HG03095 (cell line): ENCODE measurements around the gene GPR176.
"Not testable (repeated sequence)": the region's sequence is repeated elsewhere in the genome, so short reads cannot be mapped to it uniquely, and the experiment has no call there.

Experiments used
- ATAC-seq: cut with Tn5 transposase; IDR thresholded peaks from one replicate; pipeline ENCODE4 v1.9.1; 2021; ENCODE audit warnings: moderate library complexity; ENCODE audit not compliant: unreplicated experiment

Gene GPR176

GRCh38 chr15:39817892-39818291, 102.2 kb downstream of the GPR176 start:
- no peak for ATAC-seq

- no peak for ATAC-seq
These were observed 105.6 kb downstream of the GPR176 start for GRCh38 chr15:39814489-39814888.

GRCh38 chr15:39812651-39813050, 107.4 kb downstream of the GPR176 start:
- not testable (repeated sequence) for ATAC-seq

- ATAC-seq, result no peak
These were observed 111.2 kb downstream of the GPR176 start for GRCh38 chr15:39808909-39809308.

- no peak for ATAC-seq
These were observed 112.3 kb downstream of the GPR176 start for GRCh38 chr15:39807791-39808190.

GRCh38 chr15:39804026-39804425, 116.0 kb downstream of the GPR176 start:
- ATAC-seq, result no peak

GRCh38 chr15:39803016-39803415, 117.0 kb downstream of the GPR176 start:
- no peak for ATAC-seq

- peak; percentile 64 for ATAC-seq
These were observed 118.3 kb downstream of the GPR176 start for GRCh38 chr15:39801641-39802309.

GRCh38 chr15:39799552-39800011, 120.5 kb downstream of the GPR176 start:
- no peak for ATAC-seq

GRCh38 chr15:39798382-39798781, 121.7 kb downstream of the GPR176 start:
- ATAC-seq, result no peak

GRCh38 chr15:39797407-39797806, 122.7 kb downstream of the GPR176 start:
- ATAC-seq, result no peak

GRCh38 chr15:39796601-39797000, 123.5 kb downstream of the GPR176 start:
- no peak for ATAC-seq

- no peak for ATAC-seq
These were observed 124.6 kb downstream of the GPR176 start for GRCh38 chr15:39795486-39795885.

- ATAC-seq, result no peak
These were observed 125.1 kb downstream of the GPR176 start for GRCh38 chr15:39794954-39795353.

- ATAC-seq, result no peak
These were observed 126.1 kb downstream of the GPR176 start for GRCh38 chr15:39793923-39794322.

- no peak for ATAC-seq
These were observed 127.2 kb downstream of the GPR176 start for GRCh38 chr15:39792844-39793335.

- ATAC-seq, result no peak
These were observed 127.8 kb downstream of the GPR176 start for GRCh38 chr15:39792025-39792843.

GRCh38 chr15:39789736-39790135, 130.3 kb downstream of the GPR176 start:
- no peak for ATAC-seq

GRCh38 chr15:39788800-39789565, 131.1 kb downstream of the GPR176 start:
- no peak for ATAC-seq

GRCh38 chr15:39788108-39788507, 132.0 kb downstream of the GPR176 start:
- ATAC-seq, result no peak

GRCh38 chr15:39787479-39787878, 132.6 kb downstream of the GPR176 start:
- no peak for ATAC-seq
